Stomach (tissue), 4 donors: ENCODE results near the gene RFXANK.

Experiments used
- POLR2A ChIP-seq, 4 donors: fragments of 450-650 bp; IDR thresholded peaks; one replicate each; pipeline ENCODE4 v1.6.1; 2016; ENCODE audit warnings: antibody characterized with exemption in 4 of 4, control low read depth in 2 of 4, mild to moderate bottlenecking in 1 of 4, moderate library complexity in 1 of 4
- POLR2AphosphoS5 ChIP-seq, 3 donors: sonication (generic); formaldehyde crosslinking; IDR thresholded peaks; one replicate each; pipeline ENCODE4 v1.6.1; 2016; ENCODE audit warnings: antibody characterized with exemption in 3 of 3
- TF ChIP-seq, protein P1 (sequence below), 7 experiments: fragments of 450-650 bp in 4 of 7; fragments of 200-600 bp in 3 of 7; sonication (generic) in 3 of 7; IDR thresholded peaks; one replicate each; pipeline ENCODE4 v1.5.1; 2016 to 2019; ENCODE audit warnings: antibody characterized with exemption in 7 of 7, control low read depth in 2 of 7, mild to moderate bottlenecking in 1 of 7

DNA sequence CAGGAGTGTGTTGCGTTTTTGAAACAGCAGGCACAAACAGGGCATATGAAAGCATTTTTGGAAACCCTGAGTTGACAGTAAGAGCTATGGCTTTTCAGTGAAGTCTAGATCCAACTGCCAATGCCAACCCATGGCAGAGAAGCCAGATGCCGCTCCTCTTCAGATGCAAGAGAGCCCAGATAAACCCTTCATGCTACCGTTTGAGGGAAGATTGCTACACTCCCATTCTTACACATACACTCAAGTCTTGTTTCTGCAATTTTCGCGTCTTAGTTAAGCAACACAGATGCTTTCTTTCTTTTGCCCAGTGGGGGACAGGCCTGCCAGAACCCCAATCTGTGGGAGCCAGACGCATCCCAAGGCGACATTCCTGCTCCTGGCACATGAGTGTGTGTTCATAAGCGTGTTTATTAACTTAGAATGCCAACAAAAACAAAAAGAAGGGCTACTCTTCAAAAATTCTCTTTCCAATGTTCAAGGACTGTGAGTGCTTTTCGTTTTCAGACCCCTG, 10.5 kb upstream of the RFXANK start:
- TF ChIP-seq, protein P1, sequence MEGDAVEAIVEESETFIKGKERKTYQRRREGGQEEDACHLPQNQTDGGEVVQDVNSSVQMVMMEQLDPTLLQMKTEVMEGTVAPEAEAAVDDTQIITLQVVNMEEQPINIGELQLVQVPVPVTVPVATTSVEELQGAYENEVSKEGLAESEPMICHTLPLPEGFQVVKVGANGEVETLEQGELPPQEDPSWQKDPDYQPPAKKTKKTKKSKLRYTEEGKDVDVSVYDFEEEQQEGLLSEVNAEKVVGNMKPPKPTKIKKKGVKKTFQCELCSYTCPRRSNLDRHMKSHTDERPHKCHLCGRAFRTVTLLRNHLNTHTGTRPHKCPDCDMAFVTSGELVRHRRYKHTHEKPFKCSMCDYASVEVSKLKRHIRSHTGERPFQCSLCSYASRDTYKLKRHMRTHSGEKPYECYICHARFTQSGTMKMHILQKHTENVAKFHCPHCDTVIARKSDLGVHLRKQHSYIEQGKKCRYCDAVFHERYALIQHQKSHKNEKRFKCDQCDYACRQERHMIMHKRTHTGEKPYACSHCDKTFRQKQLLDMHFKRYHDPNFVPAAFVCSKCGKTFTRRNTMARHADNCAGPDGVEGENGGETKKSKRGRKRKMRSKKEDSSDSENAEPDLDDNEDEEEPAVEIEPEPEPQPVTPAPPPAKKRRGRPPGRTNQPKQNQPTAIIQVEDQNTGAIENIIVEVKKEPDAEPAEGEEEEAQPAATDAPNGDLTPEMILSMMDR (IDR thresholded peaks at IDR 0.05): no peak
- TF ChIP-seq POLR2AphosphoS5 (IDR thresholded peaks at IDR 0.05) (no peak), POLR2A (IDR thresholded peaks at IDR 0.05) (no peak)
